HG03520 (cell line): ENCODE measurements around the gene SMC6.
A peak's percentile ranks its signal among the peaks of the same experiment; 100 is the strongest.

Source experiments
- ATAC-seq: cut with Tn5 transposase; IDR thresholded peaks from one replicate; pipeline ENCODE4 v1.9.1; 2021; ENCODE audit warnings: mild to moderate bottlenecking, moderate library complexity; ENCODE audit not compliant: unreplicated experiment

The SMC6 gene

DNA sequence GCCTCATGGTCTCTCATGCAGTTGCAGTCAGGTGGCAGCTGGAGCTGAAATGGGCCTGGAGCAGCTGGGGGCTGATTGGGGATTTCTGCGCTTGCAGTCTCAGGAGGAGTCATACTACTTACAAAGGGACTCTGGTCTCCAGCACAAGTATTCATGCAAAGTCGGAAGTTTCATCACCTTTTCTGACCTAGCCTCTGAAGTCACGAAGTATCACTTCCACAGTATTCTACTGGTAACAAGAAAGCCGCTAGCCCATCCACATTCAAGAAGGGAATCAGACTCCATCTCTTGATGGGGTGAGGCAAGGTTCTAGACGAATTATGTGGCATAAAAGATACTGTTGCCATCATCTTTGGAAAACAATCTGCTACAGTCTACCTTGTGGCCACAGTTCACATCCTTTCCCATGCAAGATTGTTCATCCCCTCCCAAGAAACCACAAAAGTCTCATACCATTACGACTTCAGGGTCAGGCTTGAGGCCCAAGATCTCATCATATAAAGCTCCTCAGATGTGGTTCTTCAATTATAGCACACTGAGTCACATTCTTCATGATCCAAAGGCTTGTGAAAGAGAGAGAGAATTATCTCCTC lies 95.3 kb downstream of the SMC6 start:
- peak; percentile 64 for ATAC-seq

DNA sequence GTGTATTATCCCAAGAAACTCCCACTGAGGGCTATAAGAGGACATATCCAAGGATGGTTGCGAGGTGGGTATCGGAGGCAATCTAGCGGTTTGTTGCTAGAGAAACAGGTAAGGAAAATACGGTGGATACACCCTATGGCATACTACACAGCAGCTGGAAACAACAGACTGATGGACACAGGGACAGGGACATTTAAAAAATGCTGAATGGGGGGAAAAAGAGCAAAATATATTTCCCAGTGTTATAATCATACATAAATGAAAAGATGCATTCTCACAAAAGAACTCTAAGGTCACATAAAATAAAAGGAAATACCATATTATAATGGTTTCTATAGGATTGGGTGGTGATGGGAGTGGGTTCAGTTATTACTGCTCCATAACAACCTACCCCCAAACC lies 95.9 kb downstream of the SMC6 start:
- no peak for ATAC-seq

DNA sequence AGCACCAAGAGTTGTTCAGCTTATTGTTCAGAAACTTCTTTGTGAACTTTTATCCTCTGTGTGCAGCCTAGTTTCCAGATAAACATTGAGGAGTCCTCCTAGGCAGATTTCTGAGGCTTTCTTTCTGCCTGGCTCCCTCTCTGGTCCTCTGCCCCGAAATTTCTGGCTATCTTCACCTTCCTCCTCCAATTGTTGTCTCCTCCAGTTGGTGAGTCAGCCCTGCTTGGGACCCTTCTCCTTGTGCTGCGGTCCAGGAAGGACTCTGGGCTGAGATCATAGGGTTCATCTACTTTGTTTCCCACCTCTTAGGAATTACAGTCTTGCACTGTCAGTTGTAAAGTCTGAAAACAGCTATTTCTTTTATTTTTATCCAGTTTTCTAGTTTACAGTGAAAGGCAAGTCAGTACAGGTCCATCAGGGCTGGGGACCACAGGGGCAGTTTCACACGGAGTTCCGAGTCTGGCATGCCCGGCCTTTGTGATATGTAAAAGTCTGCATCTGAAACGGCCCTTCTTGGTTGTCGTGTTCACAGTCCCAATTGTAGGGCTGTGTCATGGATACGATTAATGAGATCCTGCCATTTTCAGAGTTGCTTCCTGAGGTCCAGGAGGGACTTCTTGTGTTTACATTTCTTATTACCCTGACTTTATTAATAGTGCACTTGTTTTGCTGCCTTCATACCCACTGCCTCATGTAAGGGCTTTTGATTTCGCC lies 100.8 kb downstream of the SMC6 start:
- ATAC-seq: no peak

DNA sequence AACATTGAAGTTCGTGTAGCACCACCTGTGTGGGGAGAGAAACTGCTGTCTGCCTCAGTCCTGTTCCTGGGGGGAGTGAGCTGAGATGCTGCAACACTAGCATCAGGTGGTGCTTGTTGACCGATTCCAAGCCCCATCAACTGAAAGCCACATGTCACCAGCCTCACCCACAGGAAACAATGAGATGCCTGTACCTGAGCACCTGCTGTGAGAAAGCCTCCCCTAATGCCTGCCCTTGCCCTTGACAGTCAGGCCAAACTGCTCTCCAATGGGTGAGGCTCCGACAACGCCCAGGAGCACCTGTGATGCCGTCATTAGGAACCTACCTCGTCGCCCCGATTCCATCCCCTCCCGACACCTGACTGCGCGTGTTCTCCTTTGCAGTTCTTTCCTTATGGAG lies 104.6 kb downstream of the SMC6 start:
- ATAC-seq: no peak

DNA sequence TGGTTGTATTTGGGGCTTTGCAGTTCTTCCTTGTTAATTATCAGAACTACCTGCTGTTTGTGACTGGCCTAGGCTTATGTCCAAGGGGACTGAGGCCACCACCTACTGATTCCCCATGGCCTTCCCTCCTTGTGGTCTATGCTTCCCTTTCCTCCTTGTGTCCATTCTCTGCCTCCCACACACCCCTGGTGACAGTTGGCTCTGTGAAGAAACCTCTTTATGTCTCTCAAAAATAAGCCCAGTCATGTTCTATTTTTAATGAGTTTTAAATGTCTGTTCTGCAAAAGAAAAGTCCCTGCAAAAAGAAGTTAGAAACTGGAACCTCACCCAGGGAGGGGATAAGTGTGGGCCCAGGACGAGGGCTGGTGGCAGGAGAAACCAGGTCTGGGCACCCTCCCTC lies 105.0 kb downstream of the SMC6 start:
- no peak for ATAC-seq

DNA sequence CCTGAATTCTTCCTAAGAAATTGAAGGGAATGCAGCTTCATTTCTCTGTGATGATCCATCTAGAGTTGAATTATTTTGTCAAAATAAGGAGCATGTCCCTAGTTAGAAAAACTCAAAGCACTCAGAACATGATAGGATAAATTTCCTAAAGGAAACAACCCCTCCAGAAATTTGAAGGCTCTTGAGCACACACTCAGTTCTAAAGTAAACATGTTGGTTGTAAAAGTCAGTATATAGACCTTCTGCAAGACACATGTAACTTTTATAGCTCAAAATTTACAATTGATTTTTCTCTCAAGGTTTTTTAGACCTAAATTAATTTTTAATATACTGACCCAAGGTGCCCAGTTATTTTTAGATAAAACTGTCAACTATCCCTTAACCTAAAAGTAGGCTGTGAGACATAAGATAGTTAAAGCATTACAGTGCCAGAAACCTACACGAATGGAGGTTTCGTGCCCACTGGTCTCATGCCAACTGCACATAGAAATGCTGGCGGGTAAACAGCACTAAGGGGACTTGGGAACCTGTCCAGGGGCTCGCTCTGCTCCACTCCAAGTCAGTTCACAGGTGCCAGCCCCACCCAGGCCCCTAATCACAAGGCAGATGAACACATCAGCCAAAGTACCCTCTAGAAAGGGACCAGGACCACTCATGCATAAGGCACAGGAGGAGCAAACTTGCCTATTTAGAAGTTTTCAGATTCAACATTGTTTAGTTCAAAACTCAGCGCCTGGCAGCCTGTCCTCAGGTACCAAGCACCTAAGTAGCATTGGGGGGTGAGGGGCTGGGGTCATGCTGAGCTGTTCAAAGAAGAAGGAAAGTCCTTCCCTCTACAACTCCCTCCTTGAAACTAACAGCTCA lies 106.5 kb downstream of the SMC6 start:
- no peak for ATAC-seq

GRCh38 chr2:17646081-17646554 lies 107.5 kb downstream of the SMC6 start:
- peak; percentile 84 for ATAC-seq

GRCh38 chr2:17644997-17645720 lies 108.5 kb downstream of the SMC6 start:
- no peak for ATAC-seq

DNA sequence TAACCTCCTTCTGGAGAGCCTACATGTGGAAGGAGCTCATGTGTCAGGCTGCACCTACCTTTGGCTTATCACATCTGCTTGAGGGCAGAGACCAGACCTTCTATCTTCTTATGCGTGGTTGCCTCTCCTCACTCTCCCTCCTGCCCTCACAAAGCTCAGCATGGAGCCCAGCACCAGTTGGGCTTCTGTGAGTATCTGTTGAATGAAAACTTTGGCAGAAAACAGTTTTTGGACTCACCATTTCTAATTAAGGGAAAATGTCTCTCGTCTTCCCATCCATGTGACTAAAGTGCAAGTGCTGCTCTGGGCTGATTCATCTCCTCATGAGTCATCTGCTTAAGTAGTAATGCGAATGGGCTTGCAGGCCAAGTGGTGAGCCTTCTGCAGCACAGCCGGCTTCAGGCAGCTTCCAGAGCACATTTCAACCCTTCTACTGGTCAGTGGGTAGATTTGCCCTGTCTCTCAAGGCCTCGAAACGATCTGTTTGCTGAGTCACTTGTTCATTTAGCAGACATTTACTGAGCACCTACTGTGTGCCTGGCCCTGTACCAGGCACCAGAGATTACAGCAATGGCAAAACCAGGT lies 110.5 kb downstream of the SMC6 start:
- ATAC-seq: no peak

DNA sequence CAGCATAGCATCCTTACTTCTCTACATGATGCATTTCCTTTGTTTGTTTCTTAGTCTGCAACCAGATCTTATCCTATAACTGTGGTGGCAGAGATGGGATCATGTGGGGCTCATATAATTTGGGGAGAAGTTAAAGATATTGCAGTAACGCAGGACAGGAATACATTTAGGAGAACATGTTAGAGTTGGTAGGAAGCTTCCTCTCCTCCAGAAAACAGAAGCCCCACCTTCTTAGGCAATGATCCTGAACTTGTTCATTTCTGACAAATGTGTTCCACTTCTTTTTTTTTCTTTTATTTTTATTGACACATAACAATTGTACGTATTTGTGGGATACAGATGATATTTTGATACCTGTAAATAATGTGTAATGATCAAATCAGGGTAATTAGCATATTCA lies 113.2 kb downstream of the SMC6 start:
- no peak for ATAC-seq

DNA sequence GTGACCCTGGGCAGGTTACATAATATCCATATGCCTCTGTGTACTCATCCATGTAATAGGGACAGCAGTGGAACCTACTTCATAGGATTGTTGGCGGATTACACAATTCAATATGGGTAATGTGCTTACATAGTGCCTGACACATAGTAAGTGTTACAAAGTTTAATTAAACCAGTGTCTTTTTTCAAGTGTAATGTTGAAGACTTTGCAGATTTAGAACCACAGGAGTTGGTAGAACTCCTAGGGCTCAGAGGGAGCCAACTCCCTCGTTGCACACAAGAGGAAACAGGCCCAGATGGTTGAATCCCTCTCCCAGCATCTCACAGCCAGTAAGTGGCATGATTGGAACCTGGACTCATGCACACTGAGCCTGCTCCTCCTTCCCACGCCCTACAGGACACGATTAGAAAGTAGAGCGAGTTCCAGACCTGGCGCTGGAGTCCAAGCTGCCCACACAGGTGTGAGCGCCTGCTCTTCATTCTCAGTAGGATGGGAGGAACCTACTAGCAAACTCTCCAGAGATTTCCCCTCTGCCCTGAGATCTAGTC lies 115.3 kb downstream of the SMC6 start:
- no peak for ATAC-seq

DNA sequence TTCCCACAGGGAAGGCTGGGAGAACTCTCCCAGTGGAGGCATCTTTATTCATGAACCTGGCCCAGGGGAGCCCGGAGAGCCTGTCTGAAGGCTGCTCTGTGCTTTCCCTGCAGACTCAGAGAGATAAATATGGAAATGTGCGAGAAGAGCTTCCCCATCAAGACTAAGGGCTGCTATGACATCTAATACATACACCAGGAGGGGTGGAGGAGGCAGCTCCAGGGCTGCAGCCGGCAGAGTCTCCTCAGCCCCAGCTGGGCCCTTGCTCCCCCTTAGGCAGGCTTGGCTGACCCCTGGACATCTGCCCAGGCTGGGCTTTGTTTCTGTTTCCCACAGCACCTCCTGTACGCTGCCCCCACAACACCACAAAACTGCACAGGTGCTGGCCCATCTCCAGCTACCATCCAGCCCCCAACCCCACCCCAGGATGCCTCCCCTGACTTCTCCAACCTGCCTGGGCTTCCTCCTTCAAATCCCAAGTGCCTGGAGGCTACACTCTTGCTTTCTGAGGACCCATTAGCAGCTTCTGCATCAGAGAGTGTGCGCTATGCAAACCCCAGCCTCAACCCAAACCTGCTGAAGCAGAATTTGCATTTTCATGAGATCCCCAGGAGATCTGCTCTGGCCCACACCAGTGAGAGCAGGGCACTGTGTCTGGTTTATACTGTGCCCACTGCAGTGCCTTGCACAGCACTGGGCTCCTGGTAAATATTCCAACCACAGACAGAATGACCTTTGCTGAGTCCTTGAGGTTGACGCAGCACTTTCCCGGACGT lies 116.3 kb downstream of the SMC6 start:
- no peak for ATAC-seq

GRCh38 chr2:17636257-17636656 lies 117.4 kb downstream of the SMC6 start:
- ATAC-seq: no peak

- ATAC-seq: no peak
Measured at GRCh38 chr2:17634997-17635396, 118.6 kb downstream of the SMC6 start.

- no peak for ATAC-seq
Measured at GRCh38 chr2:17630089-17630488, 123.5 kb downstream of the SMC6 start.

GRCh38 chr2:17628349-17629261 lies 125.0 kb downstream of the SMC6 start:
- ATAC-seq: no peak

DNA sequence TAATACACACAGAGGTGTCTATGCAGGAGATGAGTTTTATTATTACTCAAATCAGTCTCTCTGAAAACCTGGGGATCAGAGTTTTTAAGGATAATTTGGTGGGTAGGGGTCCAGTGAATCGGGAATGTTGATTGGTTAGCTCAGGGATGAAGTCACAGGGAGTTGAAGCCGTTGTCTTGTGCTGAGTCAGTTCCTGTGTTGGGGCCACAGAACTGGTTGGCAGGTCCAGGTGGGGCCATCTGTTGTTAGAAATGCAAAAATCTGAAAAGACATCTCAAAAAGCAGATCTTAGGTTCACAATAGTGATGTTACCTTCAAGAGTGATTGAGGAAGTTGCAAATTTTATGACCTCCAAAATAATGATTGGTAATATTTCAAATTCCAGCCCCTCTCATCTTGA lies 126.2 kb downstream of the SMC6 start:
- no peak for ATAC-seq

DNA sequence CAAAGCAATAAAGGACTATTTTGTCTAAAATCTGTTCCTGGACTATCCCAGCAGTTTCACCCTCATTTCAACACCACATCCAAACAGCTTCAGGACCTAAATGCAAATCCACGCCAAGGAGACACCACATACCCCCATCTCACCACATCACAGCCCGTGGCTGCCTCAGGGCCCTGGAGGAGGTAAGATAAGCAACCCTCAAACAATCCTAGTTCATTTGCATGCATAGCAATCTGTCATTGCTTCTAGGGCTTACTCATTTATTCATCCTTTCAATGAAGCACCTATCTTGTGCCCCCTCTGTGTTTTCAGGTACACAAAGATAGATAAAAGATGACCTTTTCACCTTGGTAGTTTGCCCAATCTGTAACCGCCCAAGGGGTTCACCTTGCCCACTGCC lies 126.6 kb downstream of the SMC6 start:
- ATAC-seq: no peak

GRCh38 chr2:17625446-17625845 lies 128.2 kb downstream of the SMC6 start:
- ATAC-seq: no peak
